Measurements from ENCODE around the gene NNT. TPM values are rescaled to one million over a fixed set of nuclear protein-coding genes. Genes with fewer than 3 reads are reported as not detected.

The NNT gene
- total and polyA plus RNA-seq, 2 of the 8 experiments (the other 6 are each of a cell fraction or from before 2014, with no cell fraction given) = 11.0 to 22.2 TPM

GRCh38 chr5:43700601-43701000 is 97.6 kb downstream of the NNT start (continued):
- TF ChIP-seq E2F6 (IDR thresholded peaks at IDR 0.05) (no peak), PHF8 (conservative IDR thresholded peaks at IDR 0.05; ENCODE audit: low read depth, low read length) (no peak), POLR2A (IDR thresholded peaks at IDR 0.05; ENCODE audit: control extremely low read depth in 1 of 2, low read depth in 2 of 2, low read length in 2 of 2) (no peak), BCL11A (IDR thresholded peaks at IDR 0.05; ENCODE audit: low read depth in 2 of 2, low read length in 2 of 2) (no peak), CBX5 (IDR thresholded peaks at IDR 0.05; ENCODE audit: low read depth, low read length) (no peak)
